T47D (cell line): ENCODE data around the gene KLF3.

Experiments used
- DNase-seq, 2 experiments: peaks; one replicate each; pipeline versions ENCODE4 v3.0.0 to v3.0.0-alpha.2; 2011 to 2012; ENCODE audit warnings: low read depth in 1 of 2, low spot score in 1 of 2
- JUND ChIP-seq: IDR thresholded peaks from 2 replicates; pipeline ENCODE4 v1.6.1; 2012; ENCODE audit warnings: low read depth
- in situ Hi-C: cut with HindIII; loops from 2 replicates; pipeline ENCODE4 v1.10.0; 2016; ENCODE audit warnings: low sequenced_read_pairs, low pct_unique_long_range_greater_than_20kb

The KLF3 gene

DNA sequence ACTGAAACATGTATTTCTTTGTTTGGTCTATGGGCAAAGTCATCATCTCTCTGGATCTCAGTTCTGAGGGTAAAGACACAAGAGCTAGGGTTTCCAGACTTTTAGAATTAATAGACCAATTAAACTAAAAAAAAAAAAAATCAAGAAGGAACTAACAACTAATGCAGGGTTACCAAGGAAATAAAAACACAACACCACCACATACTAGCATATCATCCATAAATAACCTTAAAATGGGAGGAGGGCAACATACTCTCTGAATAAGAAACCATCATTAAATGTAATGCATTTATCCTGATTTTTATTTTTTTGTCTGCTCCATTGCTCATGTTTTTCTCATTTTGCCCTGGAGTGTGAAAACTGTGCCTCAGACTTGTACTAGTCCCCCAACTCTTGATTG is 33.5 kb upstream of the KLF3 start:
- in situ Hi-C loops: no loop called here
- TF ChIP-seq JUND: no peak
- DNase-seq: no peak

GRCh38 chr4:38634047-38634759 is 29.8 kb upstream of the KLF3 start:
- in situ Hi-C loops: no loop called here
- no peak for DNase-seq
- no peak for TF ChIP-seq JUND

GRCh38 chr4:38639242-38639641 is 24.8 kb upstream of the KLF3 start:
- in situ Hi-C loops: no loop called here
- no peak for DNase-seq
- TF ChIP-seq JUND: no peak

GRCh38 chr4:38641811-38642210 is 22.2 kb upstream of the KLF3 start:
- no peak for DNase-seq
- no peak for TF ChIP-seq JUND
- in situ Hi-C loops: no loop called here

- TF ChIP-seq JUND: no peak
- in situ Hi-C loops: no loop called here
- no peak for DNase-seq
These were observed 19.8 kb upstream of the KLF3 start for GRCh38 chr4:38644201-38644600.

DNA sequence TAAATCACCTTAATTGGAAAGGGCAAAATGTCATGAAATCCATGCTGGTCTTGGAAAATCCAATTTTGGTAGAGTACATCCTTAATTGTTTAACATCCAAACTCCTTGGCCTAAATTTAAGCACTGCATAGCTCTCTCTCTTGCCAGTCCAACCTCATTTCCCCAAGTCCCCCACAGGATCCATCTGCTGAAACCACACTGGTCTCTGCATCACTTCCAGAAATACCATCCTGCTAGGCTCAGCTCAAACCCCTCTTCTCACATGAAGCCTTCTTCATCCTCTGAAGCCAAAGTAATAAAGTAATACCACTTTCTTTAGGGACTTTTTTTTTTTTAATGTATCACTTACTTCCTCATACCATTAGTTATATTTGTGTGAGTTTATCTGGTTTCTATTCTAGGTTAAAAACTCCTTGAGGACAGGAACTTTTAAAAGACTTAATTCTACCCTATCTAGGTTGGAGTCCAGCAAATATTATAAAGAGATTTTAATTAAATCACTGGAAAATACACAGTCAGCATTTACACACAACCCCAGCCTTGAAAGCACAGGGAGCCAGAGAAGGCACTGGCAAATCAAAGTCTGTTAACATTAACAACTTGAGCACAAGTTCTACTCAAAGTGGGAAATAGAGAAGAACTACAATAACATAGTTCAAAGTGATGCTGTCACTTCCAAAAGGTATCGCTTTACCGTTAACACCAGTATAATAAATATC is 16.7 kb upstream of the KLF3 start:
- no peak for DNase-seq
- in situ Hi-C loops: no loop called here
- no peak for TF ChIP-seq JUND

DNA sequence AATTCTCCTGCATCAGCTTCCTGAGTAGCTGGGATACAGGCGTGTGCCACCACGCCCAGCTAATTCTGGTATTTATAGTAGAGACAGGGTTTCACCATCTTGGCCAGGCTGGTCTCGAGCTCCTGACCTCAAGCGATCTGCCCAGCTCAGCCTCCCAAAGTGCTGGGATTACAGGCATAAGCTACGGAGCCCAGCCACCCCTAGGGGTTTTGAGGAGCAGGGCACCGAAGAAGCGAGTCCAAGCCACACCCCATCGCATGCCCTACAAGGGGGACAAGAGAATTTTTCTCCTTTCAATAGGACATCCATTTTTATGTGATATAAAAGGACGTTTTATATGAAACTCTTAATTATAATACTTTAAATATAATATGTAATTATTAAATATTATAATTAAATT is 13.9 kb upstream of the KLF3 start:
- no peak for DNase-seq
- TF ChIP-seq JUND: no peak
- in situ Hi-C loops: no loop called here

DNA sequence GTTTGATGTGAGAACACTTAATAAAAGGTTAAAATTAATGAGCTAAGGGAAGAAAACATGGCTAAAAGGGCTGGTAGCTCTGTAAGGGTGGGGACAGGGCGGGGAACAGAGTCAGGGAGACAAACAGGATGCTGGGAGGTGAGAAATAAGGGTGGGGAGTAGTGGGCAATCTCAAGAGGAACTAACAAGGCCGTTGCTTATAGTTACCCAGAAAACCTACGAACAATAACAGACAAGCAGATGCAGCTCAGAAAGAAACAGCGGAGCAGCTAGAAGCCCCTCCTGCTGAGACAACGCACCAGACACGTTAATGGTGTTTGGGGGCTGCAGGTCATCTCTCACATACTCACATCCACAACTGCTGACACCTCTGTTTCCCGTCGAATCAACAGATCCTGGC is 9.7 kb upstream of the KLF3 start:
- in situ Hi-C loops: no loop called here
- no peak for TF ChIP-seq JUND

GRCh38 chr4:38656111-38656510 is 7.9 kb upstream of the KLF3 start:
- no peak for DNase-seq
- no peak for TF ChIP-seq JUND
- in situ Hi-C loops: no loop called here

More for the DNA sequence above, 9.7 kb upstream of the KLF3 start:
- no peak for DNase-seq

DNA sequence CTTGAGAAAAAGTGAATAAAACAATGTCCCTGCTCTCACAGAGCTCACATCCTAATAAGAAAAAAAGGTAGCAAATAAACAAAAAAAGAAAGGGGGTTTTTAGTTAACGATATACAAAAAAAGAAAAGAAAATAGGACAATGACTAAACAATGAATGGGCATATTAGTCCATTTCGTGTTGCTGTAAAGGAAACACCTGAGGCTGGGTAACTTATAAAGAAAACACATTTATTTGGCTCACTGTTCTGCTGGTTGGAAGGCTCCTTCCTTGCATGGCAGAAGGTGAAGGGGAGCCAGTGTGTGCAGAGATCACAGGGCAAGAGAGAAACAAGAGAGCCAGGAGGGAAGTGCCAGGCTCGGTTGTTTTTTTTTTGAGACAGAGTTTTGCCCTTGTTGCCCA is 4.7 kb upstream of the KLF3 start:
- in situ Hi-C loops: no loop called here

DNA sequence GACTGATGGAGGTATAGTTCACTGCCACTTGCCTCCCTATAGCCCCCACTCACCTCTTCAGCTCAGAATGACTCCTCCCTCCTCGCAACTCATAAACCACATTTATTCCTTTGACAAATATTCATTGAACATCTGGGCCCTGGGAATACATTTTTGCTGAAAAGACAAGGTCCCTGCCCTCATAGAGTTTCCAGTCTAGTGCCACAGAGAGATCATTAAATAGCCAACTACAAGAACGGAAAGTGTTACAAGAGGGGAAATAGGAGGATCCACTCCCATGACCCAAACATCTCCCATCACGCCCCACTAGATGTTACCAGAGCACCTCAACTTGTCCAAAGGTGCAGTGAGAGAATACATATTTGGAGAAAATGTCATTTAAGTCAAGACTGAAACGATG is 3.2 kb upstream of the KLF3 start:
- no peak for TF ChIP-seq JUND
- in situ Hi-C loops: no loop called here
- no peak for DNase-seq

More for the DNA sequence above, 4.7 kb upstream of the KLF3 start:
- no peak for TF ChIP-seq JUND
- DNase-seq: no peak

DNA sequence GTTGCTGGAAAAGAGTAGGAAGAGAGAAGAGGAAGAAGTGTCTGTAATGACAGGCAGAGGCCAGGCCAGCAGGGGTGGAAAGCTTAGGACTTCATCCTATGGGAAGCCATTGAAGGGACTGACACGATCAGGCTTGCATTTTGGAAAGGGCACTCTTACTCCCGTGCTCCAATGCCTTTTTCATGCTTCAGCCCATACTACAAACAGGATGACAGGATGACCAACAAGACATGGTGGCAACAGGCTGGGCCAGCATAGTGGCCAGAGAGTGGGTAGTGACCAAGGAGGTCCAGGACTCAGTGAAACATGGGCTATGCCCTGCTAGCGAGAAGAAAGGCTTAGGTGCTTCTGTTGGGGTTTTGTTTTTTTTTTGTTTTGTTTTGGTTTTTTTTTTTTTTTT is 2.6 kb upstream of the KLF3 start:
- TF ChIP-seq JUND: no peak
- in situ Hi-C loops: no loop called here
- no peak for DNase-seq

DNA sequence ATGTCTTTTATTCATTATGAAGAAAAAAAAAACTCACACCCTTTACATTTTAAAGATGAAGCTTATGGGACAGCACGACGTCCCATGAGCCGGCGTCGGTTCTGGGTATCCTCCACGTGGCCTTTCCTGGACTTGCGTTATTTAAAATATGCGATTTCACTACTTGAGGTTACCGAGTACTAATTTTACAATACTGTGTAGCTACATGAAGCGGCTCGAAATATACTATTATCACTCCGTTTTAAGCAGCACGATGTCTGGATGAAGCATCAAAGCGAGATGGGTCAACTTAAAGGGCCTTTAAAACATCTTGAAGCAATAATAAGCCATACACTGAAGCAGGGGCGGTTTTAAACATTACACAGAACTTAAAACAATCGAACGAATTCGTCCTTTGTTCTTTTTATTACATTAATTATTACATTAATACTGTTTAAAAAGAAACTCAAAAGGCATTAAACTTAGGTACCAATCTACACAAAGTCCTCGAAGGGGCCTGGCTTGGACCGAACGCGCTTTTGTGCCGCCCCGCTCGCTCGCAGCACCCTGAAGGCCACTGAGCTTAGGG is 1.4 kb upstream of the KLF3 start:
- in situ Hi-C loops: no loop called here
- no peak for TF ChIP-seq JUND
- DNase-seq: no peak
